GM18511 (cell line): ENCODE results near the gene TTC8.
A peak's percentile ranks its signal among the peaks of the same experiment; 100 is the strongest.
"Not testable (repeated sequence)": the region's sequence is repeated elsewhere in the genome, so short reads cannot be mapped to it uniquely, and the experiment has no call there.

Source experiments
- ATAC-seq: cut with Tn5 transposase; IDR thresholded peaks from one replicate; pipeline ENCODE4 v1.9.1; 2021; ENCODE audit warnings: mild to moderate bottlenecking, moderate library complexity; ENCODE audit not compliant: unreplicated experiment

TTC8 gene

GRCh38 chr14:88824314-88825077, at the start of gene TTC8:
Gene TTC8, plus strand, starts transcription at chr14:88824651. Its CDS starts 57 bp downstream, at chr14:88824708.
- peak; percentile 99 for ATAC-seq

DNA sequence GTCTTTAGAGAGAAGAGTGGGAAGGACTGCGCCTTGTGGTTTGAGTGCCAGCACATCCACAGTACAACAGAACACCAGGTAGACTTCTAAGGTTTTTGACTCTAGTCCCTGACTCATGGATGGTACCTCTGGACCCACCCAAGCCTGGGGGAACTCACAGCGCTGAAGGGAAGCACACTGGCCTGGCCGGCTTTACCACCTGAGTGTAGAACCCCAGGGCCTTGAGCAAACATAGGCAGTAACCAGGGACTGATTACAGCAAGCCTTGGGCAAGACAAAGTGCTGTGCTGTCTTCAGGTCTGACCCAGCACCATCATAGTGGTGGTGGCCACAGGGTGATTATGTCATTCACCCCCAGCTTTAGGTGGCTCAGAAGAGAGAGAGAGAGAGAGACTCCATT, 48.9 kb upstream of the TTC8 start:
- no peak for ATAC-seq

DNA sequence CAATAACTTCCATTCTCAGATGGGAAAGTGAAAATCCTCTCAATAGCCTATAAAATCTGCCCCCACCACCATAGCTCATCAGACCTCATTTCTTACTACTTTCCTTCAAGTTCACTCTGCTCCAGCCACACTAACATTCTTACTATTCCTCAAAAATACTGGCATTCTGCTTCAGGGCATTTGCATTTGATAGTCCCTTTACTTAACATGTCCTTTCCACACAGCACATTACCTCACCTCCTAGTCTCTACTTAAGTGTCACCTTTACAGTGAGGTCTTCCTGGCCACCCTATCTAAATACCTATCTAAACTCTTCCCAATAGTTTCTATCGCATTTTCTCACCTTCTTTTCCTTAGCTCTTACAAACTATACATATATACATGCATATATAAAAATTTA, 38.5 kb upstream of the TTC8 start:
- ATAC-seq: no peak

DNA sequence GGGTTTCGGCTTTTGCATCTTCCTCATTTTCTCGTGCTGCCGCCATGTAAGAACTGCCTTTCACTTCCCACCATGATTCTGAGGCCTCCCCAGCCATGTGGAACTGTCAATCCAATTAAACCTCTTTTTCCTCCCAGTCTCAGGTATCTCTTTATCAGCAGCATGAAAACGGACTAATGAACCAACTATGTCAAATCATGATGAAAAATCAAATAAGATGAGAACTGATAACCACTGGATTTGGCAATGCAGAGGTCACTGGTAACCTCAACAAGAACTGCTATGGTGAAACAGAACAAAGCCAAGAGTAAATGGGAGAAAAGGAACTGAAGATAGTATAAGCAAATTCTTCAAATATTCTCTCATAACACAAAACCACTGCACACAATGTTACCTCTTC, 37.7 kb upstream of the TTC8 start:
- ATAC-seq: no peak

DNA sequence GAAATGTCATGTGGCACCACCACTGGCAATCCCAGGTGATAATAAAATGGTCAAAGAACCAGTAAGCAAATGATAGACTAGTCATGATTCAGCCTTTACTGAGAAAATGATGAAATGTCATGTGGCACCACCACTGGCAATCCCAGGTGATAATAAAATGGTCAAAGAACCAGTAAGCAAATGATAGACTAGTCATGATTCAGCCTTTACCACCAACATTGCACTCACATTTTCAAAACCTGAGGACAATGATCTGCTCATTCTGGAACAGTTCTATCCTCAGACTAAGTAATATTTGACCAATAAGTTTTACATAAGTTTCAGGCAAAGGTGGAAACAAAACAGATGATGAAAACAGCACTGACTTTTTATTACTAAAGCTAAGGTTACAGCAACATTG, 34.9 kb upstream of the TTC8 start:
- not testable (repeated sequence) for ATAC-seq

- ATAC-seq: no peak
Observed at GRCh38 chr14:88790501-88791251, 33.8 kb upstream of the TTC8 start.

- no peak for ATAC-seq
Observed at GRCh38 chr14:88791252-88791621, 33.2 kb upstream of the TTC8 start.

GRCh38 chr14:88791629-88792472, 32.6 kb upstream of the TTC8 start:
- no peak for ATAC-seq

DNA sequence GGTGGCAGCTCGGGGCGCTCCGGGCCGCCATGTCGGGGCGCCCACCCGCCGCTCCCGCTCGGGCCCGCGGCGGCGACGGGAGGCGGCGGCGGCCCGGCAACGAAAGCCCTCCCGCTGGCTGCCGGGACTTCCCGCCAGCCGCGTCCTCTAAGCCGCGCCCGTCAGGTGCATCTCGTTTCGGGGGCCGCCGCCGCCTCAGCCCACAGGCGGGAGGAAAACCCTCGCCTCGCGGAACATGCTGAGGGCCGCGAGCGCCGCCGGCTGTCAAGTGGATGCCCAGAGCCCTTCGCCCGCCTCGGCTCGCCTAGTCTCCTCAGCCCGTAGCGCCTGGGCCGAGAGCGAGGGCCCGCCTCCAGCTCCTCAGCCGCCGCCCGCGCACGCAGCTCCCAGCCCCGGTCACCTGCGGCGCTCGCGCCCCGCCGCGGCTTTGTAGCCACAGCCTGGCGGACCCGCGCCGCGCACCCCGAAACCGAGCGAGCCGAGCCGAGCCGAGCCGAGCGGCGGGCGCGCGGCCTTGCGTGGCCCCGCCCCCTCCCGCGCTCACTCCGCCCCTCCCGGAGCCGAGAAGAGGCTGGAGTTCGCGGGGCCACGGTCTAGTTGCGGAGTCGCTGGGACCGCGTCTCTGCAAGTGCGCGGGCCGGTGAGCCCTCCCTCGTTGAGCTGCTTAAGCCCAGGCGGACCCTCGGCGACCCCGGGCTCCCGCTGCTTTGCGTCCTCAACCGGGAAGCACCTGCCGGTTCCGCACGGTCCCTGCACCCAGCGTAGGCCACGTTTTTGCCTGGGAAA, 31.8 kb upstream of the TTC8 start, which contains the start of gene EML5:
Gene EML5 (minus strand): TSS at position 481 of the 786 bp plus-strand sequence. CDS start 450 bp downstream, at position 31.
- ATAC-seq: peak; percentile 89

GRCh38 chr14:88793259-88793625, 31.2 kb upstream of the TTC8 start:
- no peak for ATAC-seq

DNA sequence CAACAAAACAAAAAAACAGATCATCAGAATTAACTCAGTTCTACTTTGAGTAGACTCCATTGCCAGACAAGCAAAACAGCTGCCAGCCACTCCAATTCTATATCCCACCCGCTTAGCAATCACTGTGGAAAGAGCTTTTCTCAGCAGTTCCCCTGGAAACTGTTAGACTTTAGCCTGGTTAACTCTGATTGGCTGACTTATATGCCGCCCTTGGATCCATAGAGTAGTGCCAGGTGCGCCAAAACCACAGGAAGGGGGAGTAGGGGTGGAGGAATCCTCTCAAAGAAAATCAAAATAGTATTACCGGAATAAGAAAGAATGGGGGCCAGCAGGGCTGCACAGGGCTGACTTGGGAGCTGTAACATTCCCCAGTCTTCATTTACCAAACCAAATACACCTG, 26.3 kb upstream of the TTC8 start:
- no peak for ATAC-seq

- ATAC-seq: no peak
Observed at GRCh38 chr14:88799522-88799921, 24.9 kb upstream of the TTC8 start.

GRCh38 chr14:88802596-88802995, 21.9 kb upstream of the TTC8 start:
- no peak for ATAC-seq

GRCh38 chr14:88804035-88804434, 20.4 kb upstream of the TTC8 start:
- ATAC-seq: no peak

DNA sequence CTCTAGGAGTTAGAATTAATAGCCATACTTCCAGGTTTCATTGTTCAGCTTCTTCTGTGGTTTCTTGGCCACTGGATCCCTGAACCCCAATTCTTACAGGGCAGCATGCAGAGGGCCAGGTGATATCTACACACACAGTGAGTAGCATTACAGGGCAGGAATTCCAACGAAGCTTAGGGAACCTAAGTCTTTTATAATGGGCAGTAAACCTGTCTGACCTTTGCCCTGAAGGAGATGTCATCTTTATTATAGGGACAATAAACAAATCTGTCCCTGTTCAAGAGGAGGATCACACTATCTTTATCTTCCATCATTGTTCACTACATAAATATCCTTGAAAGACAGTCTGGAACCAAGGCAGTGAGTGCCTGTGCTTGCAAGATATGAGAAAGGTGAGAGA, 20.0 kb upstream of the TTC8 start:
- ATAC-seq: no peak

GRCh38 chr14:88808359-88808758, 16.1 kb upstream of the TTC8 start:
- no peak for ATAC-seq

GRCh38 chr14:88815980-88816379, 8.5 kb upstream of the TTC8 start:
- no peak for ATAC-seq

DNA sequence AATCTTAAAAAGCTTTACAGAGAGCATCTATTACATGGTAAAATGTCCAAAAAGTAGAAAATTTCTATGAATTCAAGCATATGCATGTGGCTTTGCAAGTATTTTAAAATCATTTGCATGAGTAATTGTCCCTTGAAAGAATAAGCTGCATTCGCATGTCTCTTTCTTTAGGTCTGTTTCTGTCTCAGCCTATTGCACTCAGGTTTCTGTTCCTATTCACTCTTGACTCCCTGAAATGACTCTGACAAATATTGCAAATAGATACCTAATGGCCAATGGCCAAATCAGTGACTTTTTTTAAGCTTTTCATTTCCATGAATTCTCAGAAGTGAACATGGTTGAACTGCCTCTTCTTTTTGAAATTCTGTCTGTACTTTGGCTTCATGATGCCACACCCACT, 6.4 kb upstream of the TTC8 start:
- no peak for ATAC-seq

- ATAC-seq: not testable (repeated sequence)
Observed at GRCh38 chr14:88819674-88820073, 4.8 kb upstream of the TTC8 start.

GRCh38 chr14:88821378-88821777, 3.1 kb upstream of the TTC8 start:
- ATAC-seq: no peak

DNA sequence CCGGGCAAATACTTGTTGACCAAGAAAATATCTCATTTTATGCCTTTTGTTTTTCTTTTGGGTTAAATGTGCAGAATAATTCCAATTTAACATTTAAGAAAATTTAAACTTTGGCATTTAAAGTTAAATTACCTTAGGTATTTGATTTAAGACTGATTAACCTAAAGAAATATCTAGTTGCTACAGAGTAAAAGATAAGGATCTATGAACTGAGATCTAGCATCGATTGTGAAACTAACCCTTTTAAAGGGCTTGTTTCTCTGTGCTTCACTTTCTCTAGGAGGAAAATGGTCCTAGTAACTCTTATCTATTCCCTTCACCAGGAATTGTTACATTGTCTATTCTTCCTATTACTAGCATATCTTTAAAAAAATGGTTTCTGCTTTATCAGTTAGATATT, 2.6 kb upstream of the TTC8 start:
- ATAC-seq: no peak
